Liver (tissue), 9 donors: ENCODE results near the gene AGT. TPM values are rescaled to one million over a fixed set of nuclear protein-coding genes. Genes with fewer than 3 reads are reported as not detected.

Experiments used
- DNase-seq: peaks from one replicate; pipeline ENCODE4 v3.0.0-alpha.2; 2017; ENCODE audit warnings: low spot score
- H3K27ac ChIP-seq, 2 donors: one replicate each; pipeline ENCODE4 v1.7.0; 2013; ENCODE audit warnings: inconsistent platforms in 2 of 2, low read length in 2 of 2, control low read depth in 1 of 2, low read depth in 1 of 2, mild to moderate bottlenecking in 1 of 2
- H3K27me3 ChIP-seq, 4 donors: one replicate each; pipeline versions ENCODE4 v1.6.1 to v1.7.0; 2013; ENCODE audit warnings: low read length in 3 of 4, inconsistent platforms in 1 of 4, mild to moderate bottlenecking in 1 of 4, moderate library complexity in 1 of 4; ENCODE audit not compliant: control insufficient read depth in 4 of 4, insufficient read depth in 4 of 4
- H3K36me3 ChIP-seq, 4 donors: one replicate each; pipeline versions ENCODE4 v1.6.1 to v1.7.0; 2013; ENCODE audit warnings: low read length in 3 of 4, mild to moderate bottlenecking in 3 of 4, low read depth in 1 of 4, moderate library complexity in 1 of 4; ENCODE audit not compliant: control insufficient read depth in 4 of 4, insufficient read depth in 3 of 4
- H3K4me1 ChIP-seq, 4 donors: one replicate each; pipeline versions ENCODE4 v1.6.1 to v1.7.0; 2013; ENCODE audit warnings: low read length in 3 of 4, mild to moderate bottlenecking in 3 of 4, moderate library complexity in 1 of 4; ENCODE audit not compliant: control insufficient read depth in 4 of 4, insufficient read depth in 4 of 4
- H3K4me3 ChIP-seq, 3 donors: one replicate each; pipeline versions ENCODE4 v1.6.1 to v1.7.0; 2013; ENCODE audit warnings: low read length in 3 of 3, control low read depth in 1 of 3, low read depth in 1 of 3, mild to moderate bottlenecking in 1 of 3
- H3K9ac ChIP-seq, 2 donors: one replicate each; pipeline ENCODE4 v1.7.0; 2013; ENCODE audit warnings: low read length in 2 of 2, mild to moderate bottlenecking in 2 of 2, moderate library complexity in 2 of 2, control low read depth in 1 of 2, low read depth in 1 of 2
- H3K9me3 ChIP-seq, 4 donors: one replicate each; pipeline versions ENCODE4 v1.6.1 to v1.7.0; 2013; ENCODE audit warnings: low read length in 3 of 4; ENCODE audit not compliant: control insufficient read depth in 4 of 4
- FOXA2 ChIP-seq: IDR thresholded peaks from 2 replicates; pipeline ENCODE4 v1.6.1; 2016; ENCODE audit warnings: antibody characterized with exemption
- GABPA ChIP-seq, 2 donors: IDR thresholded peaks in 1 of 2; conservative IDR thresholded peaks in 1 of 2; 2 replicates each; pipeline ENCODE4 v1.6.1; 2016; ENCODE audit warnings: antibody characterized with exemption in 2 of 2, mild to moderate bottlenecking in 1 of 2, moderate library complexity in 1 of 2
- HNF4A ChIP-seq, 2 donors: conservative IDR thresholded peaks; 2 replicates each; pipeline ENCODE4 v1.6.1; 2016; ENCODE audit warnings: antibody characterized with exemption in 2 of 2, mild to moderate bottlenecking in 2 of 2
- HNF4G ChIP-seq: IDR thresholded peaks from 2 replicates; pipeline ENCODE4 v1.6.1; 2016; ENCODE audit warnings: antibody characterized with exemption
- JUND ChIP-seq, 2 donors: IDR thresholded peaks; 2 replicates each; pipeline ENCODE4 v1.6.1; 2016; ENCODE audit warnings: antibody characterized with exemption in 2 of 2
- MAX ChIP-seq: IDR thresholded peaks from 2 replicates; pipeline ENCODE4 v1.6.1; 2016; ENCODE audit warnings: antibody characterized with exemption
- NR2F2 ChIP-seq: IDR thresholded peaks from 2 replicates; pipeline ENCODE4 v1.6.1; 2016; ENCODE audit warnings: antibody characterized with exemption
- RXRA ChIP-seq, 2 donors: IDR thresholded peaks; 2 replicates each; pipeline ENCODE4 v1.6.1; 2017 to 2018; ENCODE audit warnings: antibody characterized with exemption in 2 of 2, mild to moderate bottlenecking in 1 of 2
- SP1 ChIP-seq: IDR thresholded peaks from 2 replicates; pipeline ENCODE4 v1.6.1; 2018; ENCODE audit warnings: antibody characterized with exemption, mild to moderate bottlenecking
- TAF1 ChIP-seq: conservative IDR thresholded peaks from 2 replicates; pipeline ENCODE4 v1.6.1; 2016; ENCODE audit warnings: antibody characterized with exemption, mild to moderate bottlenecking
- YY1 ChIP-seq: IDR thresholded peaks from 2 replicates; pipeline ENCODE4 v1.6.1; 2016; ENCODE audit warnings: antibody characterized with exemption, mild to moderate bottlenecking
- WGBS: extraction: QIAGEN DNeasy Blood & Tissue Kit; methylation state at CpG from one replicate; pipeline ENCODE4 v1.1.7; 2013; 5-methylcytosine and 5-hydroxymethylcytosine counted together
- polyA plus RNA-seq, 2 donors: library from polyadenylated mRNA; stranded (reverse) in 1 of 2; unstranded in 1 of 2; fragments of 200-250 nt in 1 of 2; fragments of >200 nt in 1 of 2; fragmentation: Nextera tagmentation in 1 of 2; extraction: Ambion mirVana in 1 of 2; gene quantifications; one replicate each; pipeline versions ENCODE4 v1.2.1 to v1.2.3, GENCODE V29; 2013 to 2015
- total RNA-seq, 2 donors: library from RNA; depleted of rRNA; stranded (reverse); fragments of >200 nt; gene quantifications; one replicate each; pipeline ENCODE4 v1.2.3, GENCODE V29; 2014
- TF ChIP-seq, protein P1 (sequence below): IDR thresholded peaks from 2 replicates; pipeline ENCODE4 v1.6.1; 2016; ENCODE audit warnings: antibody characterized with exemption
- TF ChIP-seq, protein P2 (sequence below): IDR thresholded peaks from 2 replicates; pipeline ENCODE4 v1.6.1; 2016; ENCODE audit warnings: antibody characterized with exemption
- TF ChIP-seq, protein P3 (sequence below): fragments of 150-350 bp; IDR thresholded peaks from 2 replicates; pipeline ENCODE4 v1.5.1; 2017; ENCODE audit warnings: improper control_type of control experiment, low read depth, low read length; ENCODE audit not compliant: missing input control
- TF ChIP-seq, protein P4 (sequence below): IDR thresholded peaks from 2 replicates; pipeline ENCODE4 v1.6.1; 2016; ENCODE audit warnings: antibody characterized with exemption, mild to moderate bottlenecking
- donor health status: healthy.
- donor health status: healthy.
- donor health status: healthy.
- donor health status: healthy.
- donor health status: healthy.

AGT gene
- total and polyA plus RNA-seq, 4 donors: 1,430 to 5,119 (median 2,089) TPM

DNA sequence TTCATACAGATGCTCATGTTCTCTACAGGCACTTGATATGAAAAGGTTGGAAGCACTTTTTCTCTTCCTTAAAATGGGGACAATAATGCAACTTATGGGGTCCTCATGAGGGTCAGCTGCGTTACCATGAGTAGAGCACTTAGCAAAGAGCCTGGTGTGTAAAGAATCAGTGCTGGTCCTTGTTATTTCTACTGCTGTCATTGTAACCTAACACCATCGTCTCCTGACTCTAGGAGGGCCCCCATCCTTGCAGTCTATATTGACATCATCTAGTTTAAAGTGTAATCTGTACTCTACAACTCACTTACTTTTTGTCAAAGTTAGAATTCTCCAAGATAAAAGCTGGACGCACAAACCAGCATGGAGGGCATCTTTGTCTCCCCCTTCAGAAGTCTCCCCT, 35.7 kb upstream of the AGT start (continued):
- TF ChIP-seq, protein P1, sequence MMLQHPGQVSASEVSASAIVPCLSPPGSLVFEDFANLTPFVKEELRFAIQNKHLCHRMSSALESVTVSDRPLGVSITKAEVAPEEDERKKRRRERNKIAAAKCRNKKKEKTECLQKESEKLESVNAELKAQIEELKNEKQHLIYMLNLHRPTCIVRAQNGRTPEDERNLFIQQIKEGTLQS: no peak
- TF ChIP-seq YY1: no peak
- TF ChIP-seq SP1: no peak

- no peak for DNase-seq
- no peak overlapping the region for H3K4me3 ChIP-seq
- WGBS: 87% methylated on average over 12 of the region's 12 CpGs
These were observed 35.2 kb upstream of the AGT start for GRCh38 chr1:230749150-230749549.

More at GRCh38 chr1:230749150-230749549, 35.2 kb upstream of the AGT start:
- H3K36me3 ChIP-seq: no peaks in the 10 kb centered on the region
- H3K4me1 ChIP-seq: peaks cover 0 to 2% (median 0%) of the 10 kb centered on the region in 4 donors
- H3K9ac ChIP-seq: no peak overlapping the region
- H3K9me3 ChIP-seq: no peaks in the 10 kb centered on the region
- TF ChIP-seq RXRA (IDR thresholded peaks at IDR 0.05): no peak
- no peak for TF ChIP-seq HNF4G
- TF ChIP-seq JUND (IDR thresholded peaks at IDR 0.05): no peak
- TF ChIP-seq, protein P2, sequence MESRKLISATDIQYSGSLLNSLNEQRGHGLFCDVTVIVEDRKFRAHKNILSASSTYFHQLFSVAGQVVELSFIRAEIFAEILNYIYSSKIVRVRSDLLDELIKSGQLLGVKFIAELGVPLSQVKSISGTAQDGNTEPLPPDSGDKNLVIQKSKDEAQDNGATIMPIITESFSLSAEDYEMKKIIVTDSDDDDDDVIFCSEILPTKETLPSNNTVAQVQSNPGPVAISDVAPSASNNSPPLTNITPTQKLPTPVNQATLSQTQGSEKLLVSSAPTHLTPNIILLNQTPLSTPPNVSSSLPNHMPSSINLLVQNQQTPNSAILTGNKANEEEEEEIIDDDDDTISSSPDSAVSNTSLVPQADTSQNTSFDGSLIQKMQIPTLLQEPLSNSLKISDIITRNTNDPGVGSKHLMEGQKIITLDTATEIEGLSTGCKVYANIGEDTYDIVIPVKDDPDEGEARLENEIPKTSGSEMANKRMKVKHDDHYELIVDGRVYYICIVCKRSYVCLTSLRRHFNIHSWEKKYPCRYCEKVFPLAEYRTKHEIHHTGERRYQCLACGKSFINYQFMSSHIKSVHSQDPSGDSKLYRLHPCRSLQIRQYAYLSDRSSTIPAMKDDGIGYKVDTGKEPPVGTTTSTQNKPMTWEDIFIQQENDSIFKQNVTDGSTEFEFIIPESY: no peak
- TF ChIP-seq FOXA2: no peak
- TF ChIP-seq GABPA (IDR thresholded peaks at IDR 0.05 in 1 of 2, conservative IDR thresholded peaks at IDR 0.05 in 1 of 2): no peak
- TF ChIP-seq, protein P1: no peak
- TF ChIP-seq, protein P3, sequence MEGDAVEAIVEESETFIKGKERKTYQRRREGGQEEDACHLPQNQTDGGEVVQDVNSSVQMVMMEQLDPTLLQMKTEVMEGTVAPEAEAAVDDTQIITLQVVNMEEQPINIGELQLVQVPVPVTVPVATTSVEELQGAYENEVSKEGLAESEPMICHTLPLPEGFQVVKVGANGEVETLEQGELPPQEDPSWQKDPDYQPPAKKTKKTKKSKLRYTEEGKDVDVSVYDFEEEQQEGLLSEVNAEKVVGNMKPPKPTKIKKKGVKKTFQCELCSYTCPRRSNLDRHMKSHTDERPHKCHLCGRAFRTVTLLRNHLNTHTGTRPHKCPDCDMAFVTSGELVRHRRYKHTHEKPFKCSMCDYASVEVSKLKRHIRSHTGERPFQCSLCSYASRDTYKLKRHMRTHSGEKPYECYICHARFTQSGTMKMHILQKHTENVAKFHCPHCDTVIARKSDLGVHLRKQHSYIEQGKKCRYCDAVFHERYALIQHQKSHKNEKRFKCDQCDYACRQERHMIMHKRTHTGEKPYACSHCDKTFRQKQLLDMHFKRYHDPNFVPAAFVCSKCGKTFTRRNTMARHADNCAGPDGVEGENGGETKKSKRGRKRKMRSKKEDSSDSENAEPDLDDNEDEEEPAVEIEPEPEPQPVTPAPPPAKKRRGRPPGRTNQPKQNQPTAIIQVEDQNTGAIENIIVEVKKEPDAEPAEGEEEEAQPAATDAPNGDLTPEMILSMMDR: no peak
- TF ChIP-seq MAX: no peak
- no peak for TF ChIP-seq YY1
- TF ChIP-seq NR2F2: no peak
- TF ChIP-seq HNF4A (conservative IDR thresholded peaks at IDR 0.05): no peak
- no peak for TF ChIP-seq TAF1
- TF ChIP-seq, protein P4, sequence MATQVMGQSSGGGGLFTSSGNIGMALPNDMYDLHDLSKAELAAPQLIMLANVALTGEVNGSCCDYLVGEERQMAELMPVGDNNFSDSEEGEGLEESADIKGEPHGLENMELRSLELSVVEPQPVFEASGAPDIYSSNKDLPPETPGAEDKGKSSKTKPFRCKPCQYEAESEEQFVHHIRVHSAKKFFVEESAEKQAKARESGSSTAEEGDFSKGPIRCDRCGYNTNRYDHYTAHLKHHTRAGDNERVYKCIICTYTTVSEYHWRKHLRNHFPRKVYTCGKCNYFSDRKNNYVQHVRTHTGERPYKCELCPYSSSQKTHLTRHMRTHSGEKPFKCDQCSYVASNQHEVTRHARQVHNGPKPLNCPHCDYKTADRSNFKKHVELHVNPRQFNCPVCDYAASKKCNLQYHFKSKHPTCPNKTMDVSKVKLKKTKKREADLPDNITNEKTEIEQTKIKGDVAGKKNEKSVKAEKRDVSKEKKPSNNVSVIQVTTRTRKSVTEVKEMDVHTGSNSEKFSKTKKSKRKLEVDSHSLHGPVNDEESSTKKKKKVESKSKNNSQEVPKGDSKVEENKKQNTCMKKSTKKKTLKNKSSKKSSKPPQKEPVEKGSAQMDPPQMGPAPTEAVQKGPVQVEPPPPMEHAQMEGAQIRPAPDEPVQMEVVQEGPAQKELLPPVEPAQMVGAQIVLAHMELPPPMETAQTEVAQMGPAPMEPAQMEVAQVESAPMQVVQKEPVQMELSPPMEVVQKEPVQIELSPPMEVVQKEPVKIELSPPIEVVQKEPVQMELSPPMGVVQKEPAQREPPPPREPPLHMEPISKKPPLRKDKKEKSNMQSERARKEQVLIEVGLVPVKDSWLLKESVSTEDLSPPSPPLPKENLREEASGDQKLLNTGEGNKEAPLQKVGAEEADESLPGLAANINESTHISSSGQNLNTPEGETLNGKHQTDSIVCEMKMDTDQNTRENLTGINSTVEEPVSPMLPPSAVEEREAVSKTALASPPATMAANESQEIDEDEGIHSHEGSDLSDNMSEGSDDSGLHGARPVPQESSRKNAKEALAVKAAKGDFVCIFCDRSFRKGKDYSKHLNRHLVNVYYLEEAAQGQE: no peak
- no peak overlapping the region for H3K27ac ChIP-seq
- no peaks in the 10 kb centered on the region for H3K27me3 ChIP-seq
